ENCODE results near the gene CREBRF. TPM values are rescaled to one million over a fixed set of nuclear protein-coding genes. Genes with fewer than 3 reads are reported as not detected.

The CREBRF gene
- total and polyA plus RNA-seq, 9 of the 15 experiments (the other 6 are each of a cell fraction or from before 2014, with no cell fraction given) = 1.1 to 4.9 (median 2.9) TPM

DNA sequence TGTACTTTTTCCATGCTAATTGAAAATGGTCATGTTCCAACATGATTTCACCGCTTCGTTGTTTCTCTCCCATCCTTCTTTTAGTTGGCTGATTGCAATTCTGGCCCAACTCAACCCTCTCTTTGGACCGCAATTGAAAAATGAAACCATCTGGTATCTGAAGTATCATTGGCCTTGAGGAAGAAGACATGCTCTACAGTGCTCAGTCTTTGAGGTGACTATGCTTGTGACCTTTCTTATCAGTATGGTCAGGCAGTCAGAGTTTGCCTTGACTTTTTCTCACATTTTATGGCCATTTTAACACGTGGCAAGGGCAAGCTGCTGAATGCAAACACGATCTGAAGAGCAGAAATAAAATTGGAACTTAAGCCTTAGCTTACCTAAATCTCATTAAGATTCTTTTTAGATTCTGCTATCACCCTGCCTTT, 36.0 kb upstream of the CREBRF start:
- H3K36me3 ChIP-seq (ENCODE audit: control insufficient read depth, insufficient read depth, low read length) = peaks cover 52% of the 10 kb centered on the region
- no peak overlapping the region for H3K4me3 ChIP-seq
- H3K27me3 ChIP-seq (ENCODE audit: control insufficient read depth in 2 of 2, insufficient read depth in 2 of 2, low read length in 2 of 2) = no peaks in the 10 kb centered on the region
- H3K4me1 ChIP-seq (replicated peaks in 1 of 2; ENCODE audit: control insufficient read depth in 2 of 2, insufficient read depth in 2 of 2, low read length in 2 of 2) = peaks cover 5 to 20% of the 10 kb centered on the region in 2 experiments; a peak in 4 of 5 replicates
- ATAC-seq (peak; percentile 88), FAIRE-seq (peak; percentile 86), DNase-seq (ENCODE audit: extremely low read depth in 1 of 4, low spot score in 3 of 4) (peak in 3 of 4 experiments; percentile 28 to 75 (median 48))
- H3K9me3 ChIP-seq (replicated peaks; ENCODE audit: control insufficient read depth, insufficient read depth, low read depth, low read length) = no peaks in the 10 kb centered on the region
- peak overlapping the region; percentile 54 for H3K4me2 ChIP-seq (ENCODE audit: insufficient read depth, low read length)
- H3K9ac ChIP-seq (ENCODE audit: insufficient read depth in 1 of 2, low read depth in 2 of 2, low read length in 2 of 2) = peak overlapping the region in 1 of 2 experiments; percentile 14; a peak in 1 of 4 replicates
- H4K20me1 ChIP-seq (replicated peaks; ENCODE audit: control insufficient read depth, insufficient read depth, low read length) = 0 out of 2 replicates have a peak, but pooled peaks cover 9% of the 10 kb centered on the region
- 8% methylated on average over 5 of the region's 5 CpGs for WGBS (ENCODE audit: insufficient coverage, low coverage, missing lambda C conversion rate)
- peaks cover 74% of the 10 kb centered on the region for H3K79me2 ChIP-seq (ENCODE audit: control insufficient read depth, insufficient read depth, low read length)
- POLR2A ChIA-PET = interaction anchor here (0.6 to 0.9 kb wide), 2 partner anchors 36 to 865 kb away, joined by 3 to 4 read pairs; partner anchors contain the start of gene ATP6V0E1
- intact Hi-C loops (cut with micrococcal nuclease) (loop anchor here (2.0 kb wide), 1 partner anchor 37 kb away; the partner anchor contains the start of gene CREBRF), in situ Hi-C loops (cut with MboI) (no loop called here)
- no TSS peak for BruUV-seq (replicated peaks)
- H3K27ac ChIP-seq (ENCODE audit: extremely low read depth, low read depth, low read length) = peak overlapping the region; percentile 66; the same call in 2 of the 3 replicates
- CTCF ChIA-PET (ENCODE audit: low intra/inter-chr PET ratio) = no interaction called here
- no peaks in the 10 kb centered on the region for H3K9me1 ChIP-seq (ENCODE audit: control insufficient read depth, insufficient read depth, low read length)
- no peak overlapping the region for H2AFZ ChIP-seq (ENCODE audit: low read depth, low read length)
- TF ChIP-seq EP300 (IDR thresholded peaks at IDR 0.05; ENCODE audit: low read length) (0 out of 2 replicates have a peak, but pooled peaks have one; percentile 22), L3MBTL2 (IDR thresholded peaks at IDR 0.05) (peak; percentile 95), CBFA2T3 (IDR thresholded peaks at IDR 0.05) (peak; percentile 69), BHLHE40 (IDR thresholded peaks at IDR 0.05; ENCODE audit: low read length) (0 out of 2 replicates have a peak, but pooled peaks have one; percentile 31), NR2C1 (IDR thresholded peaks at IDR 0.05) (peak; percentile 78), NR2C1 (tag; IDR thresholded peaks at IDR 0.05) (peak; percentile 92), CREM (IDR thresholded peaks at IDR 0.05; ENCODE audit: low read depth) (peak; percentile 45; the same call in 1 of the 2 replicates), ZNF197 (CRISPR knock-in tag; IDR thresholded peaks at IDR 0.05; ENCODE audit: low read depth) (0 out of 2 replicates have a peak, but pooled peaks have one; percentile 36)
- TF ChIP-seq, protein P1, sequence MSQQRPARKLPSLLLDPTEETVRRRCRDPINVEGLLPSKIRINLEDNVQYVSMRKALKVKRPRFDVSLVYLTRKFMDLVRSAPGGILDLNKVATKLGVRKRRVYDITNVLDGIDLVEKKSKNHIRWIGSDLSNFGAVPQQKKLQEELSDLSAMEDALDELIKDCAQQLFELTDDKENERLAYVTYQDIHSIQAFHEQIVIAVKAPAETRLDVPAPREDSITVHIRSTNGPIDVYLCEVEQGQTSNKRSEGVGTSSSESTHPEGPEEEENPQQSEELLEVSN (IDR thresholded peaks at IDR 0.05; ENCODE audit: borderline replicate concordance in 1 of 2, extremely low read depth in 1 of 2, insufficient read depth in 1 of 2, insufficient read length in 1 of 2, low read depth in 1 of 2, low read length in 1 of 2, poor library complexity in 1 of 2, severe bottlenecking in 1 of 2) = peak; percentile 66 to 68
- TF ChIP-seq, protein P2, sequence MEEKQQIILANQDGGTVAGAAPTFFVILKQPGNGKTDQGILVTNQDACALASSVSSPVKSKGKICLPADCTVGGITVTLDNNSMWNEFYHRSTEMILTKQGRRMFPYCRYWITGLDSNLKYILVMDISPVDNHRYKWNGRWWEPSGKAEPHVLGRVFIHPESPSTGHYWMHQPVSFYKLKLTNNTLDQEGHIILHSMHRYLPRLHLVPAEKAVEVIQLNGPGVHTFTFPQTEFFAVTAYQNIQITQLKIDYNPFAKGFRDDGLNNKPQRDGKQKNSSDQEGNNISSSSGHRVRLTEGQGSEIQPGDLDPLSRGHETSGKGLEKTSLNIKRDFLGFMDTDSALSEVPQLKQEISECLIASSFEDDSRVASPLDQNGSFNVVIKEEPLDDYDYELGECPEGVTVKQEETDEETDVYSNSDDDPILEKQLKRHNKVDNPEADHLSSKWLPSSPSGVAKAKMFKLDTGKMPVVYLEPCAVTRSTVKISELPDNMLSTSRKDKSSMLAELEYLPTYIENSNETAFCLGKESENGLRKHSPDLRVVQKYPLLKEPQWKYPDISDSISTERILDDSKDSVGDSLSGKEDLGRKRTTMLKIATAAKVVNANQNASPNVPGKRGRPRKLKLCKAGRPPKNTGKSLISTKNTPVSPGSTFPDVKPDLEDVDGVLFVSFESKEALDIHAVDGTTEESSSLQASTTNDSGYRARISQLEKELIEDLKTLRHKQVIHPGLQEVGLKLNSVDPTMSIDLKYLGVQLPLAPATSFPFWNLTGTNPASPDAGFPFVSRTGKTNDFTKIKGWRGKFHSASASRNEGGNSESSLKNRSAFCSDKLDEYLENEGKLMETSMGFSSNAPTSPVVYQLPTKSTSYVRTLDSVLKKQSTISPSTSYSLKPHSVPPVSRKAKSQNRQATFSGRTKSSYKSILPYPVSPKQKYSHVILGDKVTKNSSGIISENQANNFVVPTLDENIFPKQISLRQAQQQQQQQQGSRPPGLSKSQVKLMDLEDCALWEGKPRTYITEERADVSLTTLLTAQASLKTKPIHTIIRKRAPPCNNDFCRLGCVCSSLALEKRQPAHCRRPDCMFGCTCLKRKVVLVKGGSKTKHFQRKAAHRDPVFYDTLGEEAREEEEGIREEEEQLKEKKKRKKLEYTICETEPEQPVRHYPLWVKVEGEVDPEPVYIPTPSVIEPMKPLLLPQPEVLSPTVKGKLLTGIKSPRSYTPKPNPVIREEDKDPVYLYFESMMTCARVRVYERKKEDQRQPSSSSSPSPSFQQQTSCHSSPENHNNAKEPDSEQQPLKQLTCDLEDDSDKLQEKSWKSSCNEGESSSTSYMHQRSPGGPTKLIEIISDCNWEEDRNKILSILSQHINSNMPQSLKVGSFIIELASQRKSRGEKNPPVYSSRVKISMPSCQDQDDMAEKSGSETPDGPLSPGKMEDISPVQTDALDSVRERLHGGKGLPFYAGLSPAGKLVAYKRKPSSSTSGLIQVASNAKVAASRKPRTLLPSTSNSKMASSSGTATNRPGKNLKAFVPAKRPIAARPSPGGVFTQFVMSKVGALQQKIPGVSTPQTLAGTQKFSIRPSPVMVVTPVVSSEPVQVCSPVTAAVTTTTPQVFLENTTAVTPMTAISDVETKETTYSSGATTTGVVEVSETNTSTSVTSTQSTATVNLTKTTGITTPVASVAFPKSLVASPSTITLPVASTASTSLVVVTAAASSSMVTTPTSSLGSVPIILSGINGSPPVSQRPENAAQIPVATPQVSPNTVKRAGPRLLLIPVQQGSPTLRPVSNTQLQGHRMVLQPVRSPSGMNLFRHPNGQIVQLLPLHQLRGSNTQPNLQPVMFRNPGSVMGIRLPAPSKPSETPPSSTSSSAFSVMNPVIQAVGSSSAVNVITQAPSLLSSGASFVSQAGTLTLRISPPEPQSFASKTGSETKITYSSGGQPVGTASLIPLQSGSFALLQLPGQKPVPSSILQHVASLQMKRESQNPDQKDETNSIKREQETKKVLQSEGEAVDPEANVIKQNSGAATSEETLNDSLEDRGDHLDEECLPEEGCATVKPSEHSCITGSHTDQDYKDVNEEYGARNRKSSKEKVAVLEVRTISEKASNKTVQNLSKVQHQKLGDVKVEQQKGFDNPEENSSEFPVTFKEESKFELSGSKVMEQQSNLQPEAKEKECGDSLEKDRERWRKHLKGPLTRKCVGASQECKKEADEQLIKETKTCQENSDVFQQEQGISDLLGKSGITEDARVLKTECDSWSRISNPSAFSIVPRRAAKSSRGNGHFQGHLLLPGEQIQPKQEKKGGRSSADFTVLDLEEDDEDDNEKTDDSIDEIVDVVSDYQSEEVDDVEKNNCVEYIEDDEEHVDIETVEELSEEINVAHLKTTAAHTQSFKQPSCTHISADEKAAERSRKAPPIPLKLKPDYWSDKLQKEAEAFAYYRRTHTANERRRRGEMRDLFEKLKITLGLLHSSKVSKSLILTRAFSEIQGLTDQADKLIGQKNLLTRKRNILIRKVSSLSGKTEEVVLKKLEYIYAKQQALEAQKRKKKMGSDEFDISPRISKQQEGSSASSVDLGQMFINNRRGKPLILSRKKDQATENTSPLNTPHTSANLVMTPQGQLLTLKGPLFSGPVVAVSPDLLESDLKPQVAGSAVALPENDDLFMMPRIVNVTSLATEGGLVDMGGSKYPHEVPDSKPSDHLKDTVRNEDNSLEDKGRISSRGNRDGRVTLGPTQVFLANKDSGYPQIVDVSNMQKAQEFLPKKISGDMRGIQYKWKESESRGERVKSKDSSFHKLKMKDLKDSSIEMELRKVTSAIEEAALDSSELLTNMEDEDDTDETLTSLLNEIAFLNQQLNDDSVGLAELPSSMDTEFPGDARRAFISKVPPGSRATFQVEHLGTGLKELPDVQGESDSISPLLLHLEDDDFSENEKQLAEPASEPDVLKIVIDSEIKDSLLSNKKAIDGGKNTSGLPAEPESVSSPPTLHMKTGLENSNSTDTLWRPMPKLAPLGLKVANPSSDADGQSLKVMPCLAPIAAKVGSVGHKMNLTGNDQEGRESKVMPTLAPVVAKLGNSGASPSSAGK (IDR thresholded peaks at IDR 0.05) = peak; percentile 96
